Astrocyte (in vitro differentiated cells and primary cell): ENCODE results near the gene SCART1. TPM values are rescaled to one million over a fixed set of nuclear protein-coding genes. Genes with fewer than 3 reads are reported as not detected.

Experiments used
- DNase-seq: peaks from one replicate; pipeline ENCODE4 v3.0.0-alpha.2; 2010; ENCODE audit warnings: low read depth
- FAIRE-seq: peaks from 2 replicates; lab custom pipeline; 2011; peaks lifted over from hg19 to GRCh38; lab: Jason Lieb, UNC
- H2AFZ ChIP-seq: 2 replicates; pipeline ENCODE4 v1.6.0; 2012; ENCODE audit warnings: low read depth, low read length, inconsistent platforms
- H3K27ac ChIP-seq: 2 replicates; pipeline ENCODE4 v1.5.1; 2011; ENCODE audit warnings: low read depth, low read length, inconsistent platforms
- H3K27me3 ChIP-seq: 2 replicates; pipeline ENCODE4 v1.6.0; 2011; ENCODE audit warnings: low read length, inconsistent platforms; ENCODE audit not compliant: insufficient read depth
- H3K36me3 ChIP-seq: 2 replicates; pipeline ENCODE4 v1.5.1; 2011; ENCODE audit warnings: low read length, inconsistent platforms; ENCODE audit not compliant: insufficient read depth
- H3K4me1 ChIP-seq: 2 replicates; pipeline ENCODE4 v1.5.1; 2011; ENCODE audit warnings: low read length, inconsistent platforms; ENCODE audit not compliant: insufficient read depth
- H3K4me2 ChIP-seq: 2 replicates; pipeline ENCODE4 v1.6.0; 2012; ENCODE audit warnings: low read length, inconsistent platforms
- H3K4me3 ChIP-seq: 2 replicates; pipeline ENCODE4 v1.5.1; 2011; ENCODE audit warnings: low read depth, mild to moderate bottlenecking, low read length, inconsistent platforms; ENCODE audit not compliant: insufficient read depth
- H3K79me2 ChIP-seq: 2 replicates; pipeline ENCODE4 v1.6.0; 2012; ENCODE audit warnings: mild to moderate bottlenecking, low read length, inconsistent platforms; ENCODE audit not compliant: insufficient read depth
- H3K9ac ChIP-seq: 2 replicates; pipeline ENCODE4 v1.6.0; 2012; ENCODE audit warnings: mild to moderate bottlenecking, low read length, inconsistent platforms
- H3K9me3 ChIP-seq: 2 replicates; pipeline ENCODE4 v1.5.1; 2012; ENCODE audit warnings: low read depth, mild to moderate bottlenecking, low read length, inconsistent platforms; ENCODE audit not compliant: insufficient read depth
- H4K20me1 ChIP-seq: 2 replicates; pipeline ENCODE4 v1.6.0; 2012; ENCODE audit warnings: low read length, inconsistent platforms; ENCODE audit not compliant: insufficient read depth
- H3K27ac Mint-ChIP-seq: one replicate; pipeline ENCODE4 v1.8.0; 2021; ENCODE audit warnings: mild to moderate bottlenecking, mixed read lengths; ENCODE audit not compliant: unreplicated experiment
- H3K27me3 Mint-ChIP-seq: one replicate; pipeline ENCODE4 v1.8.0; 2021; ENCODE audit warnings: low read depth, mixed read lengths; ENCODE audit not compliant: unreplicated experiment
- H3K36me3 Mint-ChIP-seq: one replicate; pipeline ENCODE4 v1.8.0; 2021; ENCODE audit warnings: low read depth, mixed read lengths; ENCODE audit not compliant: unreplicated experiment
- H3K4me1 Mint-ChIP-seq: one replicate; pipeline ENCODE4 v1.8.0; 2021; ENCODE audit warnings: low read depth, mixed read lengths; ENCODE audit not compliant: unreplicated experiment
- H3K4me3 Mint-ChIP-seq: one replicate; pipeline ENCODE4 v1.8.0; 2021; ENCODE audit warnings: mild to moderate bottlenecking, moderate library complexity, mixed read lengths; ENCODE audit not compliant: unreplicated experiment
- H3K9me3 Mint-ChIP-seq: one replicate; pipeline ENCODE4 v1.8.0; 2021; ENCODE audit warnings: mild to moderate bottlenecking, mixed read lengths; ENCODE audit not compliant: unreplicated experiment
- EZH2 ChIP-seq: IDR thresholded peaks from 2 replicates; pipeline ENCODE4 v1.6.1; 2012; ENCODE audit warnings: mild to moderate bottlenecking, low read length, inconsistent platforms; ENCODE audit not compliant: insufficient read depth
- total RNA-seq: library from RNA; stranded (reverse); gene quantifications from 2 replicates; pipeline ENCODE4 v1.2.1, GENCODE V29; 2021
- TF ChIP-seq, protein P1 (sequence below): IDR thresholded peaks from 2 replicates; pipeline ENCODE4 v1.5.1; 2011; ENCODE audit warnings: low read depth, mild to moderate bottlenecking, inconsistent platforms, low read length, moderate library complexity; ENCODE audit not compliant: insufficient read depth

Gene SCART1
- total RNA-seq, 1 donor from 2014 or later = 0.50 TPM

DNA sequence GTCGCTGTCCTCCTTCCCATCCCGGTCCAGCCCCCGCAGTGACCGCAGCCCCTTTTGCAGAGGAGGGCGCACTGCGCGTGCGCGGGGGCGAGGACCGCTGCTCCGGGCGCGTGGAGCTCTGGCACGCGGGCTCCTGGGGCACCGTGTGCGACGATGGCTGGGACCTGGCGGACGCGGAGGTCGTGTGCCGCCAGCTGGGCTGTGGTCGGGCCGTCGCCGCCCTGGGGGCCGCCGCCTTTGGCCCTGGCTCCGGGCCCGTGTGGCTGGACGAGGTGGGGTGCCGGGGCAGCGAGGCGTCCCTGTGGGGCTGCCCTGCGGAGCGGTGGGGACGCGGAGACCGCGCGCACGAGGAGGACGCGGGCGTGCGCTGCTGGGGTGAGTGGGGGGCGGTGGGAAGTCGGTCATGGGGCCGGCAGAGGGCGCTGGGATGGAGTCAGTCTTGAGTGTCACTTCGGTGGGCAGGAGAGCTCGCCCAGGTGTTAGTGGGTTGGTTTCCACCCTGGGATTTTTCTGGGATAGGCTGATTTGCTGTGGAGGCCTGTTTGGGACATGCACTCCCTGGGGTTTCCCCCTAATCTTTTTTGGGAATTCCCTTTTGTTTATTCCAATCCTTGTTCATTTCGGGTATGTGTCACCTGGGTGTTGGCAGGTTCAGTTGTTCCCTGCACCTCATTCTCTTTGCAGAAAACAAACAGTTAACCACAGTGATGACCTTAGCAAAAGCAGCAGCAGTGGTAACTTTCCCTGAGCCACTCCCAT is 11.6 kb downstream of the SCART1 start:
- Histone ChIP-seq H4K20me1 (no peaks in the 10 kb centered on the region), H3K27me3 (no peaks in the 10 kb centered on the region), H3K4me1 (no peaks in the 10 kb centered on the region), H3K9me3 (no peaks in the 10 kb centered on the region), H3K79me2 (no peaks in the 10 kb centered on the region), H3K4me3 (no peak overlapping the region), H3K4me2 (no peak overlapping the region), H3K27ac (no peak overlapping the region), H3K9ac (no peak overlapping the region), H2AFZ (no peak overlapping the region), H3K36me3 (no peaks in the 10 kb centered on the region)
- FAIRE-seq = no peak
- Mint-ChIP-seq H3K27me3 (peaks cover 32% of the 10 kb centered on the region), H3K27ac (no peak overlapping the region), H3K36me3 (peaks cover 7% of the 10 kb centered on the region), H3K4me3 (no peak overlapping the region), H3K4me1 (no peaks in the 10 kb centered on the region), H3K9me3 (peaks cover 15% of the 10 kb centered on the region)
- no peak for TF ChIP-seq EZH2
- TF ChIP-seq, protein P1, sequence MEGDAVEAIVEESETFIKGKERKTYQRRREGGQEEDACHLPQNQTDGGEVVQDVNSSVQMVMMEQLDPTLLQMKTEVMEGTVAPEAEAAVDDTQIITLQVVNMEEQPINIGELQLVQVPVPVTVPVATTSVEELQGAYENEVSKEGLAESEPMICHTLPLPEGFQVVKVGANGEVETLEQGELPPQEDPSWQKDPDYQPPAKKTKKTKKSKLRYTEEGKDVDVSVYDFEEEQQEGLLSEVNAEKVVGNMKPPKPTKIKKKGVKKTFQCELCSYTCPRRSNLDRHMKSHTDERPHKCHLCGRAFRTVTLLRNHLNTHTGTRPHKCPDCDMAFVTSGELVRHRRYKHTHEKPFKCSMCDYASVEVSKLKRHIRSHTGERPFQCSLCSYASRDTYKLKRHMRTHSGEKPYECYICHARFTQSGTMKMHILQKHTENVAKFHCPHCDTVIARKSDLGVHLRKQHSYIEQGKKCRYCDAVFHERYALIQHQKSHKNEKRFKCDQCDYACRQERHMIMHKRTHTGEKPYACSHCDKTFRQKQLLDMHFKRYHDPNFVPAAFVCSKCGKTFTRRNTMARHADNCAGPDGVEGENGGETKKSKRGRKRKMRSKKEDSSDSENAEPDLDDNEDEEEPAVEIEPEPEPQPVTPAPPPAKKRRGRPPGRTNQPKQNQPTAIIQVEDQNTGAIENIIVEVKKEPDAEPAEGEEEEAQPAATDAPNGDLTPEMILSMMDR = no peak
- no peak for DNase-seq

DNA sequence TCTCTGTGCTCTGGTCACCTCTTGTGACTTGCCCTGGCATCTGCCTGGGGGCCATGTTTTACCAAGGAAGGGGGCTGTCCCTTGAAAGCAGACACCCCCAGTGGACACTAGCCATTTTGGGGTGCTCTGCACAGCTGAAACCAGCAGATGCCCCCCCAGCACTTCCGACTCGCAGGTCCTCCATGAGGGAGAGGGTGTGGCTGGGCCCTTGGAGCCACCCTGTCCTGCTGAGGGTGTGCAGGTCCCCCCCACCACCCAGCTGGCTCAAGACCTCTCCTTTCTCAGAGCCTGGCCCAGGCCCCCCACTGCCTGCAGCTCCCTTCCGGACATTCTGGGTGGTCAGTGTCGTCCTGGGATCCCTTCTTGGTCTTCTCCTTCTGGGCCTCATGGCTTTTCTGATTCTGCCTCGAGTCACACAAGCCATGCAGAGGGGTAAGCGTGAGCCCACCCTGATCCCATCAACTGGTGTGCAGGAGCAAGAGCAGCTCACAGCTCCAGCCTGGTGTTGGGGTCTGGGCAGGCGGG is 12.3 kb downstream of the SCART1 start:
- Histone ChIP-seq H3K27ac (no peak overlapping the region), H2AFZ (no peak overlapping the region), H3K9me3 (no peaks in the 10 kb centered on the region), H3K4me3 (no peak overlapping the region), H3K4me2 (no peak overlapping the region), H3K4me1 (no peaks in the 10 kb centered on the region), H3K36me3 (no peaks in the 10 kb centered on the region), H4K20me1 (no peaks in the 10 kb centered on the region), H3K79me2 (no peaks in the 10 kb centered on the region), H3K9ac (no peak overlapping the region), H3K27me3 (no peaks in the 10 kb centered on the region)
- Mint-ChIP-seq H3K27me3 (peaks cover 32% of the 10 kb centered on the region), H3K36me3 (peaks cover 7% of the 10 kb centered on the region), H3K4me1 (no peaks in the 10 kb centered on the region), H3K4me3 (no peak overlapping the region), H3K9me3 (peaks cover 15% of the 10 kb centered on the region), H3K27ac (no peak overlapping the region)
- FAIRE-seq (no peak), DNase-seq (no peak)
- TF ChIP-seq EZH2 = no peak
- TF ChIP-seq, protein P1 = no peak

DNA sequence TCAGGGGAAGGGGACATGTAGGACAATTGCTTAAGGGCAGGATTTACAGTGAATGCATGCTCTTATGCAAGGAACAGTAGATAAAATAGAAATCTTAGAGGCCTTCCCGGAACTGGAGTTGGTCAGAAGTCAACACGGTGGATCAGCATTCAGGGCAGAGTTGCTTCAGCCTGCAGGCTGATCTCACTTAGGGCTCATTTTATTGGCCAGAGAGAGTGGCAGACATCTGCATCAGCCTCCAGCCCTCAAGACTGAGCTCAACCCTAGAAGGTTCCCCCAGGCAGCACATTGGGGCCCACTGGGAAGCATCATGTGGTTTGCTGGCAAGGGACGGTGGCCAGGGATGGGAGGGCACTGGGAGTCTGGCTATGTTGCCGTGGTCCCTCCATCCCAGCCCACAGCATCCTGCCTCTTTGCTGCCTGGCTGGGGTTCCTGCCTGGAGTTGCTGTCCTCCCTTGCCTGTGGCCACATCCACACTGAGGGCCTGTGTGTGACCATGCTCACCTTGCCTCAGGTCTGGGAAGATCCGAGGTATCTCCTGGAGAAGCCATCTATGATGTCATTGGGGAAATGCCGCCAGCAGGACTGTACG is 13.0 kb downstream of the SCART1 start:
- Histone ChIP-seq H3K4me1 (no peaks in the 10 kb centered on the region), H3K27me3 (no peaks in the 10 kb centered on the region), H3K9ac (no peak overlapping the region), H3K79me2 (no peaks in the 10 kb centered on the region), H3K36me3 (no peaks in the 10 kb centered on the region), H3K27ac (no peak overlapping the region), H3K4me2 (no peak overlapping the region), H2AFZ (no peak overlapping the region), H4K20me1 (no peaks in the 10 kb centered on the region), H3K9me3 (no peaks in the 10 kb centered on the region), H3K4me3 (no peak overlapping the region)
- no peak for DNase-seq
- TF ChIP-seq, protein P1 = no peak
- TF ChIP-seq EZH2 = no peak
- Mint-ChIP-seq H3K36me3 (peaks cover 7% of the 10 kb centered on the region), H3K9me3 (peaks cover 17% of the 10 kb centered on the region), H3K27ac (no peak overlapping the region), H3K4me1 (no peaks in the 10 kb centered on the region), H3K4me3 (no peak overlapping the region), H3K27me3 (peaks cover 36% of the 10 kb centered on the region)
- FAIRE-seq = no peak
